ENCODE measurements around the gene FARS2.

The FARS2 gene

DNA sequence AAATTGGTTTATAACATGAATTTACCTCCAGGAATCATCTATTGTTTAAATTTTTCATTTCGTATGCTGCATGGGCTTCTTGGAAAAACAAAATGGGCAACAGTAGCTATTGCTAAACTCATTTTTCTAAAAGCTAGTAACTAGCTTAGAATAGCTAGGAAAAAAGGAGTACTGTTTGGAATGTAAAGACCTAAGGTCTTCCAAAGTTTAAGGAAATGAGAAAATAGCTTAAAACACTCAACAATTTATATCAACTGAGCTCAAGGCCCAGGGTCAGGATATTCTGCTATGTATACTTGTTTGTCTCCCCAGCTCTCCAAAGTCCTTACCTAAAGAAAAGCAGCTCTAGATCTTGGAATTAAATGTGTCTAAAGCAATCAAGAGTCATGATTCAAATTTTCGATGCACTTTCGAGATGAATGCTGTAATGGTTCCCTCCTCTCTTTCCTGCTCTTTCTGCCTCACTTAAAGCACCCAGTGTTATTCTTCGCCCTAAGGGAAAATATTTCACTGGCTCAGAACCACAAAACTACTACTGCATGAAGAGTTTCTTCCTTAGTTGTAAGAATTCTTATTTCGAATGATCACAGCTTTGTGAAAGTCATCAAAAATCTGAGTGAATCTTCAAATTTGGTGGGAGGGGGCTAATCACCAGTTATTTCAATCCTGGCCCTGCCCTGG, 42.2 kb upstream of the FARS2 start:
- POLR2A ChIA-PET, result no interaction called here
- no peaks in the 10 kb centered on the region for H3K9me3 ChIP-seq (ENCODE audit: control extremely low read depth in 1 of 5, control insufficient read depth in 4 of 5, insufficient read depth in 2 of 5, low read depth in 1 of 5, low read length in 4 of 5)
- H3K27me3 ChIP-seq (replicated peaks in 2 of 5; ENCODE audit: control insufficient read depth in 4 of 5, insufficient read depth in 5 of 5, low read length in 4 of 5), result no peaks in the 10 kb centered on the region
- 94% methylated on average over 3 of the region's 5 CpGs for WGBS (ENCODE audit: insufficient coverage)
- DNase-seq, result no peak
- H3K36me3 ChIP-seq (ENCODE audit: control insufficient read depth in 4 of 4, insufficient read depth in 4 of 4, low read length in 3 of 4), result peaks cover 0 to 12% (median under 1%) of the 10 kb centered on the region in 4 experiments
- H3K4me3 ChIP-seq (ENCODE audit: control insufficient read depth in 1 of 7, extremely low read depth in 1 of 7, insufficient read depth in 4 of 7, low read depth in 2 of 7, low read length in 6 of 7), result no peak overlapping the region
- peaks cover 0 to 17% (median 13%) of the 10 kb centered on the region in 4 experiments for H3K4me1 ChIP-seq (ENCODE audit: control extremely low read depth in 1 of 4, control insufficient read depth in 4 of 4, insufficient read depth in 4 of 4, low read length in 3 of 4)
- CTCF ChIA-PET, result interaction anchor here (0.6 to 2.2 kb wide), 4 partner anchors 12 to 85 kb away, joined by 3 to 7 read pairs (median 4); no protein-coding TSS in a partner anchor
- no peak overlapping the region for H3K27ac ChIP-seq (ENCODE audit: insufficient read depth in 1 of 2, low read depth in 1 of 2, low read length in 2 of 2, poor library complexity in 1 of 2, severe bottlenecking in 2 of 2)

DNA sequence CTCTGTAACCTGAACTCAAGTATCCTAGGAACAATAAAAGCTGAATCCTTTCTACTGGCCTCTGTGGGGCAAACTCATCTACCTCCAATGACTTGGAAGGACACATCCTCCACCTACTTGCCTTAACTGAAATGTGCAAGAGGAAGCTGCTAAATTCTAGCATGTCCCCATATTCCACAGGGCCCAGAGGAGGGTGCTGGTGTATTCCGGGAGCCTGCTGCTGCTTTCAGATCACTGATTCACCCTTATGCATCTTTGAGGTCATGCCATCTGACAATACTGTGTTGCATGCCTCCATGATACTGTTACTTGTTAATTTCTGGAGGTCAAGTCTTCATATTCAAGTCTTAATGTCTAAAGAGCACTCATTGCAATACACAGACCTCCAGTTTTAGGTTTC, 40.9 kb upstream of the FARS2 start:
- POLR2A ChIA-PET, result no interaction called here
- 100% methylated on average over 1 of the region's 1 CpG for WGBS (ENCODE audit: insufficient coverage)
- CTCF ChIA-PET, result interaction anchor here (0.9 to 1.5 kb wide), 3 partner anchors 14 to 251 kb away, joined by 3 read pairs; no protein-coding TSS in a partner anchor

DNA sequence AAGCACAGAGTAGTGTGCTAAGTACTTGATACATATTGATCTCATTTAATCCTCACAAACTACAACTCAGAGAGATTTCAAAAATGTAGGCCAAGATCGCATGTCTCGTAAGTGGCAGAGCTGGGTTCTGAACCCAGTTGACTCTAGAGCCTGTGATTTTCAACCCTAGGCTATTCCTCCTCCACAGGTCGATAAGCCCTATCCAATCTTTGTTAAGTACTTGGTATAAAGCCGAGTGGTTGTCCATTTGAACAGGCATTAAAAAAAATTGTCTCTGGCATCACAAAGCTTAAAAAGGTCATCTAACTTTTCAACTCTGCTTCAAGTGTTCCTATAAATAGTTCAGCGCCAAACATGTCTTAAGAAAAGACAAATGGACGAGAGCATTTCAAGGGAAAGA, 38.0 kb upstream of the FARS2 start:
- 100% methylated on average over 6 of the region's 6 CpGs for WGBS (ENCODE audit: insufficient coverage)
- H3K9me3 ChIP-seq (ENCODE audit: control extremely low read depth in 1 of 5, control insufficient read depth in 4 of 5, insufficient read depth in 2 of 5, low read depth in 1 of 5, low read length in 4 of 5), result no peaks in the 10 kb centered on the region
- H3K27ac ChIP-seq (ENCODE audit: insufficient read depth in 1 of 2, low read depth in 1 of 2, low read length in 2 of 2, poor library complexity in 1 of 2, severe bottlenecking in 2 of 2), result no peak overlapping the region
- no peak overlapping the region for H3K4me3 ChIP-seq (ENCODE audit: control insufficient read depth in 1 of 7, extremely low read depth in 1 of 7, insufficient read depth in 4 of 7, low read depth in 2 of 7, low read length in 6 of 7)
- ChIA-PET POLR2A (no interaction called here), CTCF (interaction anchor here (0.7 kb wide), 1 partner anchor 11 kb away, joined by 3 read pairs; no protein-coding TSS in a partner anchor)
- no peak for DNase-seq
- no peaks in the 10 kb centered on the region for H3K4me1 ChIP-seq (ENCODE audit: control extremely low read depth in 1 of 4, control insufficient read depth in 4 of 4, insufficient read depth in 4 of 4, low read length in 3 of 4)
- H3K27me3 ChIP-seq (replicated peaks in 2 of 5; ENCODE audit: control insufficient read depth in 4 of 5, insufficient read depth in 5 of 5, low read length in 4 of 5), result no peaks in the 10 kb centered on the region
- peaks cover 0 to 3% (median under 1%) of the 10 kb centered on the region in 4 experiments for H3K36me3 ChIP-seq (ENCODE audit: control insufficient read depth in 4 of 4, insufficient read depth in 4 of 4, low read length in 3 of 4)

More for the DNA sequence above, 40.9 kb upstream of the FARS2 start:
- Histone ChIP-seq H3K9me3 (ENCODE audit: control extremely low read depth in 1 of 5, control insufficient read depth in 4 of 5, insufficient read depth in 2 of 5, low read depth in 1 of 5, low read length in 4 of 5) (no peaks in the 10 kb centered on the region), H3K4me1 (ENCODE audit: control extremely low read depth in 1 of 4, control insufficient read depth in 4 of 4, insufficient read depth in 4 of 4, low read length in 3 of 4) (peaks cover 0 to 5% (median 2%) of the 10 kb centered on the region in 4 experiments), H3K27me3 (replicated peaks in 2 of 5; ENCODE audit: control insufficient read depth in 4 of 5, insufficient read depth in 5 of 5, low read length in 4 of 5) (no peaks in the 10 kb centered on the region), H3K36me3 (ENCODE audit: control insufficient read depth in 4 of 4, insufficient read depth in 4 of 4, low read length in 3 of 4) (peaks cover 0 to 9% (median under 1%) of the 10 kb centered on the region in 4 experiments), H3K27ac (ENCODE audit: insufficient read depth in 1 of 2, low read depth in 1 of 2, low read length in 2 of 2, poor library complexity in 1 of 2, severe bottlenecking in 2 of 2) (no peak overlapping the region), H3K4me3 (ENCODE audit: control insufficient read depth in 1 of 7, extremely low read depth in 1 of 7, insufficient read depth in 4 of 7, low read depth in 2 of 7, low read length in 6 of 7) (no peak overlapping the region)
- DNase-seq, result no peak

DNA sequence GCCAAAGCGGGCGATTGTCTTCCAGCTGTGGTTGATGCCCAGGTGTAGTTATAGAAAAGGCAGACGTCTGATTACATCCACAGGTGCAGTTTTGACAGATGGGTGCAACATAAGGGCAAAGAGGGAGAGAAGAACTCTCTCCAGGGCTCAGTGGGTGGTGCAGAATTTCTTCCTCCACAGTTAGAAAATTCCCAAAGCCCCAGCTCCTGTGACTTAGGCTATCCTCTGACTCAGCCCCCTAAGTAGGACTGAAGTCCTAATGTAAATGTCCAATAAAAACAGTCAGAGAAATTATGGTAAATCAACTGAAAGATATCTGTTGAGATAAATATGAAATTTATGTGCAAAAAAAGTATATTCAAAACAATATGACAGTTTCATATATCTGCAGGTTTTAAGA, 32.0 kb upstream of the FARS2 start:
- Histone ChIP-seq H3K4me1 (ENCODE audit: control extremely low read depth in 1 of 4, control insufficient read depth in 4 of 4, insufficient read depth in 4 of 4, low read length in 3 of 4) (no peaks in the 10 kb centered on the region), H3K9me3 (ENCODE audit: control extremely low read depth in 1 of 5, control insufficient read depth in 4 of 5, insufficient read depth in 2 of 5, low read depth in 1 of 5, low read length in 4 of 5) (no peaks in the 10 kb centered on the region), H3K4me3 (ENCODE audit: control insufficient read depth in 1 of 7, extremely low read depth in 1 of 7, insufficient read depth in 4 of 7, low read depth in 2 of 7, low read length in 6 of 7) (no peak overlapping the region), H3K36me3 (ENCODE audit: control insufficient read depth in 4 of 4, insufficient read depth in 4 of 4, low read length in 3 of 4) (peaks cover 0 to 6% (median under 1%) of the 10 kb centered on the region in 4 experiments), H3K27ac (ENCODE audit: insufficient read depth in 1 of 2, low read depth in 1 of 2, low read length in 2 of 2, poor library complexity in 1 of 2, severe bottlenecking in 2 of 2) (no peak overlapping the region), H3K27me3 (replicated peaks in 2 of 5; ENCODE audit: control insufficient read depth in 4 of 5, insufficient read depth in 5 of 5, low read length in 4 of 5) (no peaks in the 10 kb centered on the region)
- CTCF ChIA-PET, result no interaction called here
- WGBS (ENCODE audit: insufficient coverage), result 100% methylated on average over 2 of the region's 3 CpGs
- POLR2A ChIA-PET, result no interaction called here
- no peak for DNase-seq

DNA sequence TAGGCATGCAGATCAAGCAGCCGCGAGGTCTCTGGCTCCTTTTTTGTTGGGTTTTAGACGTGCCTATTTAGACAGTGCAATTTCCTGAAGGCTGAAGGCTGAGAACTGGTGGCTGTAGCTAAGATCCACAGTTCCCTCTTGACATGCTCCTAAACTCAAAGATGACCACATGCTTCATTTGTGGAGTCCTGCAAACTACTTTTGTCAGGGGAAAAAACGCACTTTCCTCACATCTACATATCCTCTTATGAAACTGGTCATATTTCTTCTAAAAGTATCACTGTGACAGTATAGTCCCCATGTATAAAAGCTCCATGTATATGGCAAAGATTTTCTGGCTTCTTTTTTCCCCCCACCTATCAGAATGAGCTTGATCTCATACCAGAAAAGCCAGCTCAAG, 31.2 kb upstream of the FARS2 start:
- 93% methylated on average over 3 of the region's 4 CpGs for WGBS (ENCODE audit: insufficient coverage)
- peaks cover 0 to 6% (median under 1%) of the 10 kb centered on the region in 4 experiments for H3K36me3 ChIP-seq (ENCODE audit: control insufficient read depth in 4 of 4, insufficient read depth in 4 of 4, low read length in 3 of 4)
- no peak for DNase-seq
- CTCF ChIA-PET, result no interaction called here
- no peaks in the 10 kb centered on the region for H3K9me3 ChIP-seq (ENCODE audit: control extremely low read depth in 1 of 5, control insufficient read depth in 4 of 5, insufficient read depth in 2 of 5, low read depth in 1 of 5, low read length in 4 of 5)
- H3K27me3 ChIP-seq (replicated peaks in 2 of 5; ENCODE audit: control insufficient read depth in 4 of 5, insufficient read depth in 5 of 5, low read length in 4 of 5), result no peaks in the 10 kb centered on the region
- H3K27ac ChIP-seq (ENCODE audit: insufficient read depth in 1 of 2, low read depth in 1 of 2, low read length in 2 of 2, poor library complexity in 1 of 2, severe bottlenecking in 2 of 2), result no peak overlapping the region
- POLR2A ChIA-PET, result no interaction called here
- H3K4me3 ChIP-seq (ENCODE audit: control insufficient read depth in 1 of 7, extremely low read depth in 1 of 7, insufficient read depth in 4 of 7, low read depth in 2 of 7, low read length in 6 of 7), result no peak overlapping the region
- no peaks in the 10 kb centered on the region for H3K4me1 ChIP-seq (ENCODE audit: control extremely low read depth in 1 of 4, control insufficient read depth in 4 of 4, insufficient read depth in 4 of 4, low read length in 3 of 4)

DNA sequence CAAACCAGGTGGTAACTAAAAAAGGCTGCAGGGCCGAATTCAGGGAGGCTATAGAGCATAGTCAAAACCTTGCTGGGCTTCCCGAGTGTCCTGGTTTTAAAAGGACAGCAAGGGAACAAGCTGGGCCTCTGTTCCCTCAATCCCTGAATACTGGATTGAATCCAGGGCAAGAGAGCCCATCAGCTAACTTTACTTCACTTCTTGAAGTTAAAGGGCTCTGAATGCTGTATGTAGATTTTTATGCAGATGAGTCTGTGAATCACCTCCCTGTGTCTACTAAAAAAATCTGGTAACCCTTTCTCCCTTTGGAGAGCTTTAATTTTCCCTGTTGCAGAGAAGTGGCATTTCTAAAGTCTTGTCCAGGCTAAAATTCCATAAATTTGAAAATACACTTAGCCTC, 30.0 kb upstream of the FARS2 start:
- Histone ChIP-seq H3K27ac (ENCODE audit: insufficient read depth in 1 of 2, low read depth in 1 of 2, low read length in 2 of 2, poor library complexity in 1 of 2, severe bottlenecking in 2 of 2) (peak overlapping the region in 1 of 2 experiments; percentile 36), H3K36me3 (ENCODE audit: control insufficient read depth in 4 of 4, insufficient read depth in 4 of 4, low read length in 3 of 4) (peaks cover 0 to 6% (median under 1%) of the 10 kb centered on the region in 4 experiments), H3K27me3 (replicated peaks in 2 of 5; ENCODE audit: control insufficient read depth in 4 of 5, insufficient read depth in 5 of 5, low read length in 4 of 5) (no peaks in the 10 kb centered on the region), H3K9me3 (ENCODE audit: control extremely low read depth in 1 of 5, control insufficient read depth in 4 of 5, insufficient read depth in 2 of 5, low read depth in 1 of 5, low read length in 4 of 5) (no peaks in the 10 kb centered on the region), H3K4me3 (ENCODE audit: control insufficient read depth in 1 of 7, extremely low read depth in 1 of 7, insufficient read depth in 4 of 7, low read depth in 2 of 7, low read length in 6 of 7) (no peak overlapping the region), H3K4me1 (ENCODE audit: control extremely low read depth in 1 of 4, control insufficient read depth in 4 of 4, insufficient read depth in 4 of 4, low read length in 3 of 4) (no peaks in the 10 kb centered on the region)
- POLR2A ChIA-PET, result no interaction called here
- WGBS (ENCODE audit: insufficient coverage), result 95% methylated on average over 2 of the region's 2 CpGs
- DNase-seq, result no peak
- CTCF ChIA-PET, result no interaction called here

DNA sequence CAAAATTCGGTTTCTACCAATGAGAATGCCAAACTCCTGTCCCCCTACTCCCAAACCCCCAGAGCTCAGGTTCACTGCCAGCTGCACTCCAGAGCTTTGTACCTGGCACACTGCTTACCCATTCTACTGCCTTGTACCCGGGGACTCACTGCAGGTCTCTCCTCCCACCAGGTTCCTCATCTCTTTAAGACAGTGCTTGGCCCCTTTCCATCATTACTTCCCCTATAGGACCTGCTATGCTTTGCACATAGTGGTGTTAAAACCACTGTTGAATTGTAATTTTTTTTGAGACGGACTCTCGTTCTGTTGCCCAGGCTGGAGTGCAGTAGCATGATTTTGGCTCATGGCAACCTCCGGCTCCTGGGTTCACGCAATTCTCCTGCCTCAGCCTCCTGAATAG, 26.4 kb upstream of the FARS2 start:
- ChIA-PET POLR2A (no interaction called here), CTCF (interaction anchor here (1.1 to 1.7 kb wide), 2 partner anchors 11 to 50 kb away, joined by 3 read pairs; no protein-coding TSS in a partner anchor)
- Histone ChIP-seq H3K9me3 (ENCODE audit: control extremely low read depth in 1 of 5, control insufficient read depth in 4 of 5, insufficient read depth in 2 of 5, low read depth in 1 of 5, low read length in 4 of 5) (no peaks in the 10 kb centered on the region), H3K27me3 (replicated peaks in 2 of 5; ENCODE audit: control insufficient read depth in 4 of 5, insufficient read depth in 5 of 5, low read length in 4 of 5) (no peaks in the 10 kb centered on the region), H3K36me3 (ENCODE audit: control insufficient read depth in 4 of 4, insufficient read depth in 4 of 4, low read length in 3 of 4) (peaks cover 2 to 12% (median 3%) of the 10 kb centered on the region in 4 experiments), H3K4me1 (ENCODE audit: control extremely low read depth in 1 of 4, control insufficient read depth in 4 of 4, insufficient read depth in 4 of 4, low read length in 3 of 4) (no peaks in the 10 kb centered on the region), H3K4me3 (ENCODE audit: control insufficient read depth in 1 of 7, extremely low read depth in 1 of 7, insufficient read depth in 4 of 7, low read depth in 2 of 7, low read length in 6 of 7) (no peak overlapping the region), H3K27ac (ENCODE audit: insufficient read depth in 1 of 2, low read depth in 1 of 2, low read length in 2 of 2, poor library complexity in 1 of 2, severe bottlenecking in 2 of 2) (no peak overlapping the region)
- 88% methylated on average over 3 of the region's 6 CpGs for WGBS (ENCODE audit: insufficient coverage)
- DNase-seq, result peak in 2 of 3 donors; percentile 35 to 44
